Measurements from ENCODE around the gene CHAC2. TPM values are rescaled to one million over a fixed set of nuclear protein-coding genes. Genes with fewer than 3 reads are reported as not detected.
A peak's percentile ranks its signal among the peaks of the same experiment; 100 is the strongest.

CHAC2 gene
- total and polyA plus RNA-seq, 9 of the 15 experiments (the other 6 are each of a cell fraction or from before 2014, with no cell fraction given): 9.8 to 35.6 (median 18.2) TPM

GRCh38 chr2:53786705-53787613 is 19.4 kb downstream of the CHAC2 start, which contains the start of the genes ASB3 and ERLEC1 (continued):
- TF ChIP-seq TEAD4 (IDR thresholded peaks at IDR 0.05; ENCODE audit: low read length) (peak; percentile 24; the same call in 1 of the 2 replicates), TEAD4 (CRISPR knock-in tag; IDR thresholded peaks at IDR 0.05; ENCODE audit: borderline replicate concordance) (no peak), ARID1B (IDR thresholded peaks at IDR 0.05) (0 out of 2 replicates have a peak, but pooled peaks have one; percentile 13), ZNF263 (CRISPR knock-in tag; IDR thresholded peaks at IDR 0.05; ENCODE audit: borderline replicate concordance) (no peak; the same call in 1 of the 2 replicates), ZNF239 (CRISPR knock-in tag; IDR thresholded peaks at IDR 0.05) (no peak), CBX3 (IDR thresholded peaks at IDR 0.05; ENCODE audit: borderline replicate concordance in 1 of 2, low read length in 2 of 2) (no peak), POLR2G (IDR thresholded peaks at IDR 0.05; ENCODE audit: low read depth, low read length) (peak; percentile 96), CBX5 (IDR thresholded peaks at IDR 0.05; ENCODE audit: borderline replicate concordance, low read depth) (0 out of 2 replicates have a peak, but pooled peaks have one; percentile 47), ATF4 (CRISPR knock-in tag; IDR thresholded peaks at IDR 0.05) (no peak), NR4A1 (CRISPR knock-in tag; IDR thresholded peaks at IDR 0.05) (no peak), NR4A1 (tag; IDR thresholded peaks at IDR 0.05) (no peak), ZBTB7A (IDR thresholded peaks at IDR 0.05; ENCODE audit: borderline replicate concordance, control insufficient read depth, low read depth, low read length) (peak; percentile 97), MAZ (CRISPR knock-in tag; conservative IDR thresholded peaks at IDR 0.05 in 1 of 2, IDR thresholded peaks at IDR 0.05 in 1 of 2) (peak; percentile 90 to 97), TSHZ1 (CRISPR knock-in tag; IDR thresholded peaks at IDR 0.05) (no peak), ZNF395 (CRISPR knock-in tag; IDR thresholded peaks at IDR 0.05) (no peak), PHTF2 (CRISPR knock-in tag; IDR thresholded peaks at IDR 0.05) (no peak), CBX1 (IDR thresholded peaks at IDR 0.05; ENCODE audit: low read depth) (no peak), PHF20 (IDR thresholded peaks at IDR 0.05; ENCODE audit: partially characterized antibody) (peak; percentile 85), POLR2B (IDR thresholded peaks at IDR 0.05; ENCODE audit: low read depth, partially characterized antibody) (peak; percentile 79), ZNF311 (CRISPR knock-in tag; IDR thresholded peaks at IDR 0.05) (no peak), ZNF696 (CRISPR knock-in tag; conservative IDR thresholded peaks at IDR 0.05) (no peak)

Data from K562 (cell line).